GM23248 (cell line): ENCODE measurements around the gene GTF2H4.

Experiments used
- EZH2 ChIP-seq: fragments of 200-600 bp; sonication (generic); IDR thresholded peaks from 2 replicates; pipeline ENCODE4 v1.6.1; 2018; ENCODE audit warnings: antibody characterized with exemption, mild to moderate bottlenecking; ENCODE audit not compliant: insufficient read depth, poor library complexity, severe bottlenecking
- EZH2phosphoT487 ChIP-seq: fragments of 200-600 bp; sonication (generic); IDR thresholded peaks from 2 replicates; pipeline ENCODE4 v1.6.1; 2018; ENCODE audit warnings: antibody characterized with exemption, moderate library complexity, mild to moderate bottlenecking, low read depth; ENCODE audit not compliant: insufficient read depth

GRCh38 chr6:30889921-30890645 is 17.9 kb upstream of the GTF2H4 start:
- TF ChIP-seq EZH2phosphoT487 (no peak), EZH2 (no peak)
